ENCODE measurements around the gene TNFRSF12A.

GRCh38 chr16:3051009-3051408, 30.8 kb downstream of the TNFRSF12A start:
- TF ChIP-seq CTCF (conservative IDR thresholded peaks at IDR 0.05; ENCODE audit: low read length) (no peak), EZH2phosphoT487 (IDR thresholded peaks at IDR 0.05; ENCODE audit: borderline replicate concordance) (no peak)
